Upper lobe of left lung (tissue), 4 donors: ENCODE data around the gene SFTPB.

Experiments
- POLR2A ChIP-seq, 4 donors: fragments of 450-650 bp; IDR thresholded peaks; one replicate each; pipeline ENCODE4 v1.5.1; 2016 to 2017; ENCODE audit warnings: antibody characterized with exemption in 4 of 4, mild to moderate bottlenecking in 2 of 4
- POLR2AphosphoS5 ChIP-seq, 2 donors: sonication (generic); formaldehyde crosslinking; IDR thresholded peaks; one replicate each; pipeline ENCODE4 v1.5.1; 2017; ENCODE audit warnings: antibody characterized with exemption in 2 of 2
- TF ChIP-seq, protein P1 (sequence below), 6 experiments: fragments of 450-650 bp in 4 of 6; fragments of 200-600 bp in 2 of 6; sonication (generic) in 2 of 6; IDR thresholded peaks; one replicate each; pipeline ENCODE4 v1.5.1; 2016 to 2019; ENCODE audit warnings: antibody characterized with exemption in 6 of 6

DNA sequence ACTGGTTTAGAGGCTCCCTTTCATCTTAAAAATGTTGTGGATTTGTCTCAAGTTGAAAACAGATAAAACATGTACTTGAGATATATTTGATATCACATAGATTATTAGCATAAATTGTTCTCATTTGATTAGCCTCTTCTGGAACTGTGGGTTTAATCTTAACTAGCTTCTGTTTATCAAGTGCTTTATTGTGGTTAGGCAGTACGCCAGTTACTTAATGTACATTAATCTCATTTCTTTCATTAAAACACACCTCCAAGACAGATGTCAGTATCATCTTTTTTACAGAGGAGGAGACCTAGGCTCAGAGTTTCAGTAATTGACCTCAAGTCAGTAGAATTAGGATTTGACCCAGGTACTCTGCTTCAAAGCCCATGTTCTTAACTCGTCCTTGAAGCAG lies 21.8 kb downstream of the SFTPB start:
- TF ChIP-seq, protein P1, sequence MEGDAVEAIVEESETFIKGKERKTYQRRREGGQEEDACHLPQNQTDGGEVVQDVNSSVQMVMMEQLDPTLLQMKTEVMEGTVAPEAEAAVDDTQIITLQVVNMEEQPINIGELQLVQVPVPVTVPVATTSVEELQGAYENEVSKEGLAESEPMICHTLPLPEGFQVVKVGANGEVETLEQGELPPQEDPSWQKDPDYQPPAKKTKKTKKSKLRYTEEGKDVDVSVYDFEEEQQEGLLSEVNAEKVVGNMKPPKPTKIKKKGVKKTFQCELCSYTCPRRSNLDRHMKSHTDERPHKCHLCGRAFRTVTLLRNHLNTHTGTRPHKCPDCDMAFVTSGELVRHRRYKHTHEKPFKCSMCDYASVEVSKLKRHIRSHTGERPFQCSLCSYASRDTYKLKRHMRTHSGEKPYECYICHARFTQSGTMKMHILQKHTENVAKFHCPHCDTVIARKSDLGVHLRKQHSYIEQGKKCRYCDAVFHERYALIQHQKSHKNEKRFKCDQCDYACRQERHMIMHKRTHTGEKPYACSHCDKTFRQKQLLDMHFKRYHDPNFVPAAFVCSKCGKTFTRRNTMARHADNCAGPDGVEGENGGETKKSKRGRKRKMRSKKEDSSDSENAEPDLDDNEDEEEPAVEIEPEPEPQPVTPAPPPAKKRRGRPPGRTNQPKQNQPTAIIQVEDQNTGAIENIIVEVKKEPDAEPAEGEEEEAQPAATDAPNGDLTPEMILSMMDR (IDR thresholded peaks at IDR 0.05): no peak
- TF ChIP-seq POLR2A (IDR thresholded peaks at IDR 0.05) (no peak), POLR2AphosphoS5 (IDR thresholded peaks at IDR 0.05) (no peak)
